ENCODE data around the gene MEPCE.

DNA sequence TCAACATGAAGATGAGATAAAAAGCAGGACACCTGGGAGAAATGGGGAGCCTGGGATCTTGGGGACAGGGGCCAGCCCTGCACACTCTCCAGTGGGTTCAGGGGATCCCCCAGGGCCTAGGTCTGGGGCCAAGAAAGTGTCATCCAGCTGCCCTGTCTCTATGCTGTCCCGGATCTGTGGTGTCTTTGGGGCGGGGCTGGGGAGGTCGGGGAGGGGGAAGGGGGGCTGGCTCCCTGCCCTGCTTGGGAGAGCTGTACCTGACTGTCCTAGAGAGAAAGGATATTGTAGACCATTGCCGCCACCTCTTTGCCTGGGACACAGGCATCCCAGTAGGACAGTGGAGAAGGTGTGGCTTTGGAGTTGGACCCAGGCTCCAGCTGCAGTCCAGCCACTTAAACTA lies 41.4 kb downstream of the MEPCE start:
- TF ChIP-seq, protein P1, sequence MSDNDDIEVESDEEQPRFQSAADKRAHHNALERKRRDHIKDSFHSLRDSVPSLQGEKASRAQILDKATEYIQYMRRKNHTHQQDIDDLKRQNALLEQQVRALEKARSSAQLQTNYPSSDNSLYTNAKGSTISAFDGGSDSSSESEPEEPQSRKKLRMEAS (IDR thresholded peaks at IDR 0.05): no peak
- no peak for TF ChIP-seq RFX5 (IDR thresholded peaks at IDR 0.05; ENCODE audit: borderline replicate concordance, low read depth, low read length)
- TF ChIP-seq SP2 (IDR thresholded peaks at IDR 0.05; ENCODE audit: low read length): no peak
- TF ChIP-seq EZH2 (IDR thresholded peaks at IDR 0.05; ENCODE audit: low read depth, low read length, severe bottlenecking): no peak
- TF ChIP-seq POLR2A (IDR thresholded peaks at IDR 0.05; ENCODE audit: control extremely low read depth in 1 of 2, low read depth in 2 of 2, low read length in 2 of 2): no peak
- no peak for TF ChIP-seq CTCF (IDR thresholded peaks at IDR 0.05; ENCODE audit: control extremely low read depth in 1 of 3, insufficient read depth in 1 of 3, low read depth in 1 of 3, low read length in 3 of 3)
- no peak for TF ChIP-seq SP1 (IDR thresholded peaks at IDR 0.05; ENCODE audit: low read depth, low read length)

Data from H1 (cell line).